Measurements from ENCODE around the gene ZNF765.

GRCh38 chr19:53374288-53374687 lies 20.7 kb upstream of the ZNF765 start:
- TF ChIP-seq CTCF (conservative IDR thresholded peaks at IDR 0.05; ENCODE audit: low read length) (no peak), EZH2phosphoT487 (IDR thresholded peaks at IDR 0.05; ENCODE audit: borderline replicate concordance, low read depth, low read length) (no peak)

Measured in OCI-LY7 (cell line).